DMS153 treated with DMSO at 0.1 percent for 48 hours (cell line): ENCODE measurements around the gene NFIA.

Experiments used
- DNase-seq: peaks from one replicate; lab custom pipeline; 2025; ENCODE audit not compliant: unreplicated experiment; lab: John Stamatoyannopoulos, UW

The NFIA gene

GRCh38 chr1:61322769-61323168 lies 240.4 kb downstream of the NFIA start:
- DNase-seq, result peak; percentile 68

DNA sequence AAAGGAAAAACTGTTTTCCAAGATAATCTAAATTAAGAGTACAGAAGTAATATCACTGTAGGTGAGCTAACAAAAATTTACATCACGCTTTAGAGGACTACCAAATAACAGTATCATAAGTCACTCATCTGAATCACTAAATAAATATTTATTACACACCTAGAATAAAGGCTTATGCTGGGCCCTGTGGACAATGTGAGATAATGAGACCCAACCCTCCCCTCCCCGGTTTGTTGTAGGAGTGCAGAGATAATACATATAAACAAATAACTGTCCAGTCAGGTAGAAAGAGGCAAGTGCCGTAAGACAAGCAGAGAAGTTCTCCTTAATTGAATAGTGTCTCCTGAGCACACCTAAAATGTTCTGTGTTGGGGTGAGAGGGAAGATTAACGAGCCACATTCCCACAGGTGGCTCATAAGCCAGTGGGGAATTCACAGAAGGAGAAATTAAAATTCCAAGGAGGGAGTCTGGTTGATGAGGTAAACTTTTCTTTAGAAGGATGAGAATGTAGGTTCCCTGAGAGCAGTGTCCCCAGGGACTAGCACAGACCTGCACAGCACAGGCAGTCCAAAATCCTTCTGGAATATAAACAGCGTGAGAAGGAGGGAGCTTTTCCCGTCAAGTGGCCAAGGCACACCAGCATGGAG lies 241.4 kb downstream of the NFIA start:
- no peak for DNase-seq

- no peak for DNase-seq
Measured at GRCh38 chr1:61326713-61327112, 244.4 kb downstream of the NFIA start.

GRCh38 chr1:61327436-61327835 lies 245.1 kb downstream of the NFIA start:
- no peak for DNase-seq

- no peak for DNase-seq
Measured at GRCh38 chr1:61329556-61329955, 247.2 kb downstream of the NFIA start.

GRCh38 chr1:61330018-61330417 lies 247.7 kb downstream of the NFIA start:
- DNase-seq, result no peak

DNA sequence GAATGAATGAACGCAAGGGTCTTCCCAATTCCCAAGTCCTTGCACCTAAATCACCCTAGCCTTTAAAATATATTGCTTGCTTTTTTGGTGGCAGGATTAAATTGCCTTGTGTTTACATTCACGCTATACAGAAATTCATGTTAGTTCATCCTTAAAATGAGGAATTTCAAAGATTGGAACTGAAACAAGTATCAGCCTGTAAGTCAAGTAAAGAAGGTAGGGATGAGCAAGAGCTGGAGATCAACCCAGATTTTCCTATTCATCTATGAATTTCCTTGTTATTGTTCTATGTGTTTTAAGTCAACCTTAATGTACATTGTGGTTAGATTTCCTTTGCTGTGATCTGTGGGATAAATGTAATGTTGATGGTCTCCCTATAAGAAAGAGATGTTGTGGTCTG lies 248.2 kb downstream of the NFIA start:
- no peak for DNase-seq

DNA sequence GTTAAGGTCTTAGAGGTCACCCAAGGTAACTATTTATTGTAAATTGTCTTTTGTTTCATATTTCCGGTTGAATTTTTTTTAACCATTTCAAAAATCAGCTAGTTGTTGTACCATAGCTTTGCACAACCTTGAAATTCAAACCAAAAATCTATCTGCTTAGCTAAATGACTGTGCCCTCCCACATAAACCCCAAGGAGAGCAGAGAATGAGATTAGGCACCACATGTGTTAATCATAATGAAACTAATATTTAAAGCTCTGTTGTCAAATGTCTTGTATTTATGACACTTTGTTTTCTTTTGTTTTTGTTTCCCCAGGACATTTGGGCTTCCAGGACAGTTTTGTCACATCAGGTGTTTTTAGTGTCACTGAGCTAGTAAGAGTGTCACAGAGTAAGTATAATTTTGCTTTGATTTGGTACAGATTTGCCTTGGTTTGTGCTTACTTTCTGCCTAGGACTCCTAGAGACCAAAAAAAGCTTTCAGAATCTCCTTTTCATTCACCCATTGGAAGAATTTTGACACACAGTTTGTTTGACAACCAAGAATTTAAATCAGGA lies 249.9 kb downstream of the NFIA start:
- no peak for DNase-seq

DNA sequence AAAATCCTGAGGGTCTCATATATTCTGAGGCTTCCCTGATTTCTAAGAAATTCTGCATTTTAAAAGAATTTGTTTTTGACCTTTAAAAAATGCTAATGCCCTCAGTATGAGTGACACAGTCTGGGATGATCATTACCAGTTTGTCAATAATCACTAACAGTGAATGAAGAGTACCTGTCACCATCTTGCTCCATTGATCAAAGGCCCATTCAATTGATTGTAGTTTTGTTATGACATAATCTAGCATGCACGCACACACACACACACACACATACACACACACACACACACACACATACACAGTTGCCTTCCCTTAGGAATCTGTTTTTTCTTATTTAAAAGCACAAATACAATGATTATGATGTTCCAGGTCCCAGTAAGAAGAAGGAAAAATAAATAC lies 250.4 kb downstream of the NFIA start:
- no peak for DNase-seq

DNA sequence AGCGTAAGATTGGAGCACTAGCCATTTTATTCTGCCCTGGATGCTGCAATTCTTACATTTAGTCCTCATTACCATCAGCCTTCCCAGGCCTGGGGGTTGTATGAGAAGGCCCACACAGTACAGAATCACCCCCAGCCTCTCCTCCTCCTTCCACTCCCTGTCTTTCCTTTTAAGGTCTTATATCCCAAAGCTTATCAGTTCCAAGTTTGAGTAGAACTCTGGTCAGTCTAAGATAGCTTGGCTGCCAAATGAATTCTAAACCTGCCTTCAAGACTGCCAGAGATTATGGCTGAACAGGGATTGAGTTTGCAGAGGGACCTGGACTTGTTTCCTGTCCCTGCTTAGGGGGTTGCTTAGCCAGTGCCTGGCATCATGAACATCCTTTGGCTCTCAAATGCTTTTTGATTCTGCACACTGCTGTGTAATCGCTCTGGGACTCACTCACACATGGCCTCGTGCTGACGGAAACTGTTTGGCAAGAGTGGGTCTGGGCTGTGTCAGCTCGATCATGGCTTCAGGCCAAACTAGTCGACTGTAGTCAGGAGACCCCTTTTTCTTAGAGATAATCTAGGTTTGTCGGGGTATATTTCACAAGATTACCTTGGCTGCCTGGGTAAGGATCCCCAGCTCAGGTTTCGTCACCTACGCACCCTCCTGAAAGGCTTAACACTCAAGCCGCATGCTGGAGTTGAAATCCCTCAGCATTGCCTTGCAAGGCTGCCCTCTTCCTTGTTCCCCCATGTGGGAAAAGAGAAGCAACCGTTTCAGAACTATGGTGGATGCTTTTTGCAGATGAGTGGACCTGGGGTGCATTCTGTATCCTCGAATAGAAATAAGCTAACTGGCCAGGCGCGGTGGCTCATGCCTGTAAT lies 252.6 kb downstream of the NFIA start:
- no peak for DNase-seq

DNA sequence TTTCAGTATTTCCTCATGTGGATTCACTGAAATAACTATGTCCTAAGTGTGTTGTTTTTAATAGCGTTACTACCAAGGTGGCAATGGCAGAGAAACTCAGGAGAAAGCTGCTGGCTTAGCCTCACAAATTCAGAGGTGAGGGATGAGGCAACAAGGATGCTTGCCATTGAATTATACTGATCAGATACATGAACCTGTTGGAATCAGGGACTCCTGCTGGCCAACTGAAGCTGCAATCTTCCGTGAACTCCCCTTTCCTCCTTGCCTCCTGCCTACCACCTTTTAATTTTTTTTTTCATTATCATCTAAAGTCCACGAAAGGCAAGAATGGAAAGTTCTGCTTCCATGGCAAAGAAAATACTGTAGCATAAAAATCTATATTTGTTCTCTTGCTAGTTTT lies 254.7 kb downstream of the NFIA start:
- DNase-seq, result no peak

DNA sequence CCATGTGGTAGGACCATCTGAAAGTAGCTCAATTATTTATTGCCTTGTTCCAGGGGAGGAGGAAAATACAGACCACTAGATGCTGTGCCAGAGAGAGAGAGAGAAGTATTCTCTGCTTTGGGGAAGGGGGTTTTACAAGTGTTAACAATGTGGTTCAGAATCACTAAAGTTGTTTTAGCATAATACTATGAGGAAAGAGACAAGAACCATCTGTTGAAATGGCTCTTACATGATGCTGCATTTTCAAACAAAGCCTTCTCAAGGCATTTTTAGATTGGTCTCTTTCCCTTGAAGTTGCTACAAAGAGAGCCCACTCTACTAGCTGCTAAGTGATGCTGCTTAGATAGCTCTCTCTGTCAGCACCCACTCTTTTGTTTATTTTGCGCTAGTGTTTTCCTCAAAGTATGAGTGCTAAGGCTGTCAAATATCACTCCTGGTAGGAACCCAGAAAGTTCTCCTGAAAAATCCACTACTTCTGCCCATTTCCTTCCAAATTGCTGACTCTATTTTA lies 255.1 kb downstream of the NFIA start:
- DNase-seq, result no peak

- DNase-seq, result peak; percentile 26
Measured at GRCh38 chr1:61337981-61338848, 255.9 kb downstream of the NFIA start.

DNA sequence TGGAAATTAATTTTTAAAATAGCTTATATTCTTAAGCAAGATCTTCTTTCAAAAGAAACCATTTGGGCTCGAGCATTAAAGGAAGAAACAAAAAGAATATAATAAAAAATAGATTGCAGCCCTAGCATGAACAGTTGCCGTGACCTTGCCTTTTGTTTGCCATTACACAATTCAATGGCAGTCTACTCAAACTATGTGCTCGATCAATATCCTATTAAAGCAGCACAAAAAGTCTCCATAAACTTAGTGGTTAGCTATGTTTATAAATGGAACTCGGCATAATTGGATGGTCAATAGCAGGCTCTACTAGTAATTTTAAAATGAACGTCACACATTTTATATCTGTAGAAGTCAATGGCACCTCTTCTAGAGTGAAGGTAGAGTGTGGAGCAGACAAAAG lies 256.5 kb downstream of the NFIA start:
- no peak for DNase-seq

- no peak for DNase-seq
Measured at GRCh38 chr1:61341426-61341825, 259.1 kb downstream of the NFIA start.

DNA sequence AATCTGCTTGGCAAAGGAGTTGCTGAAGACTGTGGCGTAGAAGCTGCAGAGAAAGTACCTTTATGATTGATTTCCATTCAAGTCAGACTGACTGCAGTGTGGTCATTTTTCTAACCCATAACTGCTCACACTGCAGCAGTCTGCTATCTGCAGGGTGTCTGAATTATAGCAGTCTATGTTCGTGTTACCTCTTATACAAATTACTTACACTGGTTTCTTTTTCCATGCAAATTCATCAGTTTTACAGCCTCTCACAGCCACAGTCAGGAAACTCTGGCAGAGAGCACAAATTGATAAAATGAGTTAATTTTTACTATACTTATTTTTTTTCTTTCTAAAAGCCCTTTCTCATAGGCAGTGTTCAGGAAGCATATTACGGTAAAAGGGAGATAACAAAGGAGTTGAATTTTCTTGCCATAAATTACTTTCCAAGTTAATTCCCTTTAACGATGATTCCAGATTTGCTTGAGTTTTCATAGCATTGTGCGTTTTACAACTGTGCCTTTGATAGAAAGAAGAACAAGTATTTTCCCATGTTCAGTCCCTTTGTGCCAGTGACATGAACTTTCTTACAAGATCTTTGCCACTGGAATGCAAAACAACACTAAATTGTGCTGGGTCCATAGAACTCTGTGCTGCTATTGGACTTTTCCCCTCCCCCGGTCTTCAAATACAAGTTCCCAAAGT lies 261.5 kb downstream of the NFIA start:
- no peak for DNase-seq

- DNase-seq, result no peak
Measured at GRCh38 chr1:61344696-61345095, 262.3 kb downstream of the NFIA start.

GRCh38 chr1:61348025-61348665 lies 265.8 kb downstream of the NFIA start:
- no peak for DNase-seq

DNA sequence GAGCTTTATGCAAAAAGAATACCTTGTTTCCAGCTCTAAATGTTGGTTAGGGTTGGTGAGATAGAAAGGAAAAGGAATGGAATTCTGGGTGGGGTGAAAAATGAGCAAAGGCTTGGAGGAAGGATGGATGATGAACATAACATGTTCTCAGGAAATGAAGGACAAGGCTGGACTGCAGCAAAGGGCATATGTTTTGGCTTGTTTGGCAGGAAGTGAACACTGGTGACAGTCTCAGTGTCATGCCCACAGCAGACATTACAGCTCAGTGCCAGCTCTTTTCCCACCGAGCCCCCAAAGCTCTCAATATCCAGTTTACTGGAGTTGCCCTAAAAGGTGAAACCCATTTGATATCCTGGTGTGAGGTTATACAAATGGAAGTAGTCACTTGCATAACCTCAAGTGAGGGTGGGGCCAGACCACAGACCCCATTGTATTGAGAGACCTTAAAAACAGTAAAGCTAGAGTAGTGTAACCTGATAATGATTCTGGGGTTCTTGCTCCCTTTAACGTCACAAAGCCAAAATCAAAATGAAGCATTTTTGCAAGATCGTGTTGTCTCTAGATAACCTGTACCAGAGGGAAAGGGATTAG lies 270.6 kb downstream of the NFIA start:
- DNase-seq, result no peak
